Tibial nerve (tissue), 4 donors: Measurements from ENCODE around the gene EXOSC9. TPM values are rescaled to one million over a fixed set of nuclear protein-coding genes. Genes with fewer than 3 reads are reported as not detected.

ENCODE experiments used
- DNase-seq, 2 donors: peaks; one replicate each; pipeline ENCODE4 v3.0.0-alpha.2; 2019; ENCODE audit warnings: low spot score in 2 of 2
- H3K27ac ChIP-seq, 4 donors: fragments of 200-600 bp; sonication (generic) in 3 of 4; one replicate each; pipeline ENCODE4 v1.5.1; 2017 to 2019; ENCODE audit warnings: mild to moderate bottlenecking in 1 of 4
- H3K27me3 ChIP-seq, 2 donors: fragments of 200-600 bp; sonication (generic) in 1 of 2; one replicate each; pipeline versions ENCODE4 v1.5.1 to v1.6.0; 2017 to 2019
- H3K36me3 ChIP-seq, 3 donors: fragments of 200-600 bp; sonication (generic); one replicate each; pipeline ENCODE4 v1.5.1; 2018 to 2019
- H3K4me1 ChIP-seq, 4 donors: fragments of 200-600 bp; sonication (generic) in 3 of 4; one replicate each; pipeline ENCODE4 v1.5.1; 2017 to 2019
- H3K4me3 ChIP-seq, 4 donors: fragments of 200-600 bp; sonication (generic) in 3 of 4; one replicate each; pipeline ENCODE4 v1.5.1; 2017 to 2019; ENCODE audit warnings: mild to moderate bottlenecking in 1 of 4, moderate library complexity in 1 of 4
- H3K9me3 ChIP-seq, 4 donors: fragments of 200-600 bp; sonication (generic) in 3 of 4; one replicate each; pipeline ENCODE4 v1.5.1; 2017 to 2019
- EP300 ChIP-seq, 2 donors: sonication (generic); formaldehyde crosslinking; IDR thresholded peaks; one replicate each; pipeline ENCODE4 v1.6.1; 2017; ENCODE audit warnings: antibody characterized with exemption in 2 of 2, mild to moderate bottlenecking in 1 of 2
- POLR2A ChIP-seq, 2 donors: fragments of 450-650 bp; IDR thresholded peaks; one replicate each; pipeline ENCODE4 v1.6.1; 2017; ENCODE audit warnings: antibody characterized with exemption in 2 of 2, mild to moderate bottlenecking in 2 of 2, moderate library complexity in 2 of 2
- WGBS, 2 donors: methylation state at CpG; one replicate each; pipeline ENCODE4 v1.1.5; 2018; 5-methylcytosine and 5-hydroxymethylcytosine counted together
- total RNA-seq, 4 donors: library from RNA; depleted of rRNA; stranded (reverse); fragments of >200 nt; gene quantifications; one replicate each; pipeline ENCODE4 v1.1.0, GENCODE V29; 2016
- TF ChIP-seq, protein P1 (sequence below), 5 experiments: fragments of 200-600 bp in 3 of 5; fragments of 450-650 bp in 2 of 5; sonication (generic) in 3 of 5; IDR thresholded peaks; one replicate each; pipeline ENCODE4 v1.5.1; 2016 to 2019; ENCODE audit warnings: antibody characterized with exemption in 5 of 5, mild to moderate bottlenecking in 3 of 5, moderate library complexity in 2 of 5

The EXOSC9 gene
- total RNA-seq, 4 donors from 2014 or later = 20.1 to 32.7 (median 26.6) TPM

DNA sequence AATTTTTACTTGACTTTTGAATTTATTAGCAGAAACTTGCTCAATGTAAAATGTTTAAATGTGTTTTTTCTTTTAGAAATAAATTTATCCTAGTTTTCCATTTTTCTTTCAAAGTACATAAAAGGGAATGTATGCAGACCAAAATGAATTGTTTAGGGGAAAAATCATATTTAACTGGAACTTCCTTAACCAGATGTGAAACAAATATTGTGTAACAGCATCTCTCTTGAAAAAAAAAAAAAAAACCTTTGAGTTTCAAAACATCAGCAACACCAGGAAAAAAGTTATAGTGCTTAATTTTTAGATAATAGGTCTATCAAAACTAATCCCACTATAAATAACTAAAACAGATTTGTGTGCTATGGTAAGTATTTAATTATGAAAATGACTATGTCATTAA lies 37.0 kb downstream of the EXOSC9 start:
- no peaks in the 10 kb centered on the region for H3K27me3 ChIP-seq
- no peak overlapping the region for H3K27ac ChIP-seq
- no peaks in the 10 kb centered on the region for H3K4me1 ChIP-seq
- no peak for DNase-seq
- no peak overlapping the region for H3K4me3 ChIP-seq
- H3K9me3 ChIP-seq = no peaks in the 10 kb centered on the region
- TF ChIP-seq, protein P1, sequence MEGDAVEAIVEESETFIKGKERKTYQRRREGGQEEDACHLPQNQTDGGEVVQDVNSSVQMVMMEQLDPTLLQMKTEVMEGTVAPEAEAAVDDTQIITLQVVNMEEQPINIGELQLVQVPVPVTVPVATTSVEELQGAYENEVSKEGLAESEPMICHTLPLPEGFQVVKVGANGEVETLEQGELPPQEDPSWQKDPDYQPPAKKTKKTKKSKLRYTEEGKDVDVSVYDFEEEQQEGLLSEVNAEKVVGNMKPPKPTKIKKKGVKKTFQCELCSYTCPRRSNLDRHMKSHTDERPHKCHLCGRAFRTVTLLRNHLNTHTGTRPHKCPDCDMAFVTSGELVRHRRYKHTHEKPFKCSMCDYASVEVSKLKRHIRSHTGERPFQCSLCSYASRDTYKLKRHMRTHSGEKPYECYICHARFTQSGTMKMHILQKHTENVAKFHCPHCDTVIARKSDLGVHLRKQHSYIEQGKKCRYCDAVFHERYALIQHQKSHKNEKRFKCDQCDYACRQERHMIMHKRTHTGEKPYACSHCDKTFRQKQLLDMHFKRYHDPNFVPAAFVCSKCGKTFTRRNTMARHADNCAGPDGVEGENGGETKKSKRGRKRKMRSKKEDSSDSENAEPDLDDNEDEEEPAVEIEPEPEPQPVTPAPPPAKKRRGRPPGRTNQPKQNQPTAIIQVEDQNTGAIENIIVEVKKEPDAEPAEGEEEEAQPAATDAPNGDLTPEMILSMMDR (IDR thresholded peaks at IDR 0.05) = no peak
- TF ChIP-seq EP300 (IDR thresholded peaks at IDR 0.05) = no peak
- TF ChIP-seq POLR2A (IDR thresholded peaks at IDR 0.05) = no peak
- H3K36me3 ChIP-seq = peaks cover 0 to 95% (median 0%) of the 10 kb centered on the region in 3 donors

DNA sequence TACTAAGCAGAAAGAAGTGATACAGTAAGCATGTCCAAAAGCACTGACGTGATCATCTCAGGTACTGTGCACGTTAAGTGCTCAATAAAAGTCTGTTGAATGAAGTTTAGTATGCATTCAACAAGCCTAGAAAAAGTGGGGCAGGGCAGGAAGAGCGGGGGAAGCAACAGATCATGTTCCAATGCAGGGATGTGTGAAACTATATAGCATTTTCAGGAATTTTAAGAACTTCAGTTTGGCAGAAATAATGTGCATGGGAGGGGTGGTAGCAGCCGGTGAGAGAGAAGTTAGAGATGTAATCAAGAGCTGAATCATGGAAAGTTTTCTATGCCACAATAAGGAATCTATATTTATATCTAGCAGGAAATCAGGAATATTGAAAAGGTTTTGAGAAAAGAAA lies 41.7 kb downstream of the EXOSC9 start:
- DNase-seq = no peak
- Histone ChIP-seq H3K36me3 (peaks cover 0 to 91% (median 3%) of the 10 kb centered on the region in 3 donors), H3K27me3 (no peaks in the 10 kb centered on the region), H3K4me1 (no peaks in the 10 kb centered on the region), H3K27ac (no peak overlapping the region), H3K4me3 (no peak overlapping the region), H3K9me3 (no peaks in the 10 kb centered on the region)
- WGBS, 2 donors = 89 to 94% methylated on average over 4 of the region's 4 CpGs
- TF ChIP-seq EP300 (IDR thresholded peaks at IDR 0.05) = no peak
- TF ChIP-seq, protein P1 (IDR thresholded peaks at IDR 0.05) = no peak
- no peak for TF ChIP-seq POLR2A (IDR thresholded peaks at IDR 0.05)

DNA sequence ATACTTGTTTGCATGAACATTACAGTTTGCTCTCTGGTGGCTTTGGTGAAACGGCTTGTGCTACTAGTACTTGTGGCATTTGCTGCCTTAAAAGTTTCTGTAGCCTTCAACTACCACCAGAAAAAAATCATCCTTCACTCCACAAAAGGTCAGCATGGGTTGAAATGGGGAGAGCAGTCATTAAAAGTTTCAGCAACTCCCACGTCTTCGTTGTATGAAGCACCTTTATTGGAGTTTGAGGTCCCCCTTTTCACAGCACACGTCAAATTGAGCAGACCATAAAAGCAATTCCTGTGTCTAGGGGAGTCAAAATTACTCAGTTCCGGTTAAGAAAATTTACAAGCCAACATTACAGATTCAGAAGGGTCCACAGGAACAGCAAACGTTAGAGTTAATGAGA lies 45.5 kb downstream of the EXOSC9 start:
- TF ChIP-seq POLR2A (IDR thresholded peaks at IDR 0.05) = no peak
- H3K4me1 ChIP-seq = no peaks in the 10 kb centered on the region
- WGBS, 2 donors = 42 to 55% methylated on average over 6 of the region's 6 CpGs
- no peaks in the 10 kb centered on the region for H3K27me3 ChIP-seq
- no peak overlapping the region for H3K4me3 ChIP-seq
- H3K9me3 ChIP-seq = no peaks in the 10 kb centered on the region
- no peak for DNase-seq
- H3K27ac ChIP-seq = no peak overlapping the region
- H3K36me3 ChIP-seq = peaks cover 0 to 82% (median 3%) of the 10 kb centered on the region in 3 donors

DNA sequence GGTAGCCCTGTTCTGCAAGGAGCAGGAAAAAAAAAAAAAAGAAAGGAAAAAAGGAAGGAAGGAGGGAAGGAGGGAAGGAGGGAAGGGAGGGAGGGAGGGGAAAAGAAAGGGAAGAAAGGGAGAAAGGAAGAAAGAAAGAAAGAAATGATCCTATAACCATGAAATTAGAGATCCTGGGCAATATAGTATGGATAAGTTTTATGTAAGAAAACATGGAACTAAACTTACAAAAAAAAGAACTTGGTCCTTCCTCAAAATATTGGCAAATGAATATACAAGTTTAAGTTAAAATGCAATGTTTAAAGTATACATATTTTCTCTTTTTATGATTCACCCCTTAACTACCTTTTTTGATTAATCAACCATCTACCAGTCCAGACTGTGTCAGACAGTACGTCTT lies 50.2 kb downstream of the EXOSC9 start:
- 92 to 99% methylated on average over 1 of the region's 1 CpG for WGBS, 2 donors
- no peak for DNase-seq
- TF ChIP-seq POLR2A (IDR thresholded peaks at IDR 0.05) (no peak), EP300 (IDR thresholded peaks at IDR 0.05) (no peak)
- TF ChIP-seq, protein P1 (IDR thresholded peaks at IDR 0.05) = no peak
- Histone ChIP-seq H3K36me3 (peaks cover 0 to 66% (median 0%) of the 10 kb centered on the region in 3 donors), H3K4me1 (no peaks in the 10 kb centered on the region), H3K27ac (no peak overlapping the region), H3K27me3 (no peaks in the 10 kb centered on the region), H3K4me3 (no peak overlapping the region), H3K9me3 (no peaks in the 10 kb centered on the region)

DNA sequence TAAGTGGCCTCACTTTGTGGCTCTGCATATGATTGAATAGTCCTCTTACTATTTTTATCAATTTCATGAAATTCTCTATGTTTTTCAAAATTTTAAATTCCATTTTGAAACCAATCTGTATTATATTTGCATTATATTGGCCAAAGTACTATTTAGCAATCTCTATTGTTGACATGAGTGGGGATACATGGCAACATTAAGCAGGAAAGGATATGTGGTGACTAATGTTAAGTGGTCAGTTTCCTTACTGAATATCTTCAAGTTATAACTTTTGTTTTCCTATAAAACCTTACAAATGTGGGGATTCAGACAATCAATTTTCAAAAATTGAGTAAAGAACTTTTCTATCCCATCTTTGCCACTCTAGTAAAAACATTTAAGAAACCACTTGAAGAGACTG lies 59.0 kb downstream of the EXOSC9 start:
- TF ChIP-seq POLR2A (IDR thresholded peaks at IDR 0.05) = no peak
- no peak for TF ChIP-seq EP300 (IDR thresholded peaks at IDR 0.05)
- TF ChIP-seq, protein P1 (IDR thresholded peaks at IDR 0.05) = no peak
- DNase-seq = no peak
- H3K4me1 ChIP-seq = peaks cover 0 to 6% (median 0%) of the 10 kb centered on the region in 4 donors
- no peak overlapping the region for H3K4me3 ChIP-seq
- H3K27ac ChIP-seq = no peak overlapping the region
- H3K27me3 ChIP-seq = no peaks in the 10 kb centered on the region
- H3K36me3 ChIP-seq = peaks cover 0 to 69% (median 0%) of the 10 kb centered on the region in 3 donors
- no peaks in the 10 kb centered on the region for H3K9me3 ChIP-seq

DNA sequence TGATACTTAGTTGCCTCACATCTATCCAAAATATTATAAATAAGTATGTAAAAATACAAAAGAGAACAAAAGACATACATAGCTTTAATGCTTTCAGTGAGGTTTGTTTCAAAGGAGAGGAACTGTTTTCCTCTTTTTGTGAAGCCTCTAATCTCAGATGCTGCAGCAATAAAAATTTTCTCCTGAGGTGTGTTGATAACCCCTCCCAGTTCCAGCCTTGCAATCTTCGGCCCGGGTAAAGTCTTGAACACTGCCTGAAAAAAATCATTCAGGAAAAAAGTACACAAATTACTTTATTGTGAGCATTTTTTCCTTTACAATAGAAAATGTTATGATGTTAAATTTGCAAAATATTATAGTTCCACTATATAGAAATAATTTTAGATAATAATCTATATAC lies 60.3 kb downstream of the EXOSC9 start:
- no peaks in the 10 kb centered on the region for H3K9me3 ChIP-seq
- 91 to 93% methylated on average over 2 of the region's 2 CpGs for WGBS, 2 donors
- peaks cover 0 to 74% (median 0%) of the 10 kb centered on the region in 3 donors for H3K36me3 ChIP-seq
- TF ChIP-seq, protein P1 (IDR thresholded peaks at IDR 0.05) = no peak
- TF ChIP-seq POLR2A (IDR thresholded peaks at IDR 0.05) (no peak), EP300 (IDR thresholded peaks at IDR 0.05) (no peak)
- no peak overlapping the region for H3K27ac ChIP-seq
- no peak for DNase-seq
- peaks cover 0 to 6% (median 0%) of the 10 kb centered on the region in 4 donors for H3K4me1 ChIP-seq
- no peak overlapping the region for H3K4me3 ChIP-seq
- no peaks in the 10 kb centered on the region for H3K27me3 ChIP-seq
